Thyroid gland (tissue), 4 donors: ENCODE results near the gene MICAL3. TPM values are rescaled to one million over a fixed set of nuclear protein-coding genes. Genes with fewer than 3 reads are reported as not detected.

Source experiments
- DNase-seq, 2 donors: peaks; one replicate each; pipeline ENCODE4 v3.0.0-alpha.2; 2019
- H3K27ac ChIP-seq, 3 donors: fragments of 200-600 bp; sonication (generic); 1 replicate in 2 of 3; 2 replicates in 1 of 3; pipeline ENCODE4 v1.5.1; 2016 to 2019; ENCODE audit warnings: mild to moderate bottlenecking in 1 of 3, moderate library complexity in 1 of 3
- H3K27me3 ChIP-seq: fragments of 200-600 bp; sonication (generic); one replicate; pipeline ENCODE4 v1.5.1; 2019
- H3K36me3 ChIP-seq, 2 donors: fragments of 200-600 bp; sonication (generic); one replicate each; pipeline ENCODE4 v1.5.1; 2016 to 2019
- H3K4me1 ChIP-seq, 2 donors: fragments of 200-600 bp; sonication (generic); one replicate each; pipeline ENCODE4 v1.5.1; 2017 to 2019
- H3K4me3 ChIP-seq, 3 donors: fragments of 200-600 bp; sonication (generic); replicated peaks in 1 of 3; 1 replicate in 2 of 3; 2 replicates in 1 of 3; pipeline ENCODE4 v1.5.1; 2016; ENCODE audit warnings: mild to moderate bottlenecking in 1 of 3
- H3K9me3 ChIP-seq: fragments of 200-600 bp; sonication (generic); one replicate; pipeline ENCODE4 v1.5.1; 2017
- POLR2A ChIP-seq, 2 donors: fragments of 450-650 bp; IDR thresholded peaks; one replicate each; pipeline ENCODE4 v1.6.1; 2017; ENCODE audit warnings: antibody characterized with exemption in 2 of 2, mild to moderate bottlenecking in 2 of 2, moderate library complexity in 1 of 2
- WGBS, 2 donors: methylation state at CpG; one replicate each; pipeline ENCODE4 v1.1.5; 2017; 5-methylcytosine and 5-hydroxymethylcytosine counted together
- intact Hi-C: fragments of 100-400 bp; cut with DNase I; formaldehyde crosslinking; loops from one replicate; pipeline ENCODE4 v1.15.1; 2023
- total RNA-seq, 4 donors: library from RNA; depleted of rRNA; stranded (reverse); fragments of >200 nt; gene quantifications; one replicate each; pipeline ENCODE4 v1.2.3, GENCODE V29; 2016
- TF ChIP-seq, protein P1 (sequence below), 6 experiments: fragments of 200-600 bp in 3 of 6; fragments of 450-650 bp in 3 of 6; sonication (generic) in 3 of 6; IDR thresholded peaks; one replicate each; pipeline ENCODE4 v1.5.1; 2016 to 2019; ENCODE audit warnings: antibody characterized with exemption in 6 of 6, mild to moderate bottlenecking in 2 of 6, inconsistent platforms in 1 of 6, moderate library complexity in 1 of 6

MICAL3 gene
- total RNA-seq, 4 donors from 2014 or later = 31.8 to 53.8 (median 43.6) TPM

DNA sequence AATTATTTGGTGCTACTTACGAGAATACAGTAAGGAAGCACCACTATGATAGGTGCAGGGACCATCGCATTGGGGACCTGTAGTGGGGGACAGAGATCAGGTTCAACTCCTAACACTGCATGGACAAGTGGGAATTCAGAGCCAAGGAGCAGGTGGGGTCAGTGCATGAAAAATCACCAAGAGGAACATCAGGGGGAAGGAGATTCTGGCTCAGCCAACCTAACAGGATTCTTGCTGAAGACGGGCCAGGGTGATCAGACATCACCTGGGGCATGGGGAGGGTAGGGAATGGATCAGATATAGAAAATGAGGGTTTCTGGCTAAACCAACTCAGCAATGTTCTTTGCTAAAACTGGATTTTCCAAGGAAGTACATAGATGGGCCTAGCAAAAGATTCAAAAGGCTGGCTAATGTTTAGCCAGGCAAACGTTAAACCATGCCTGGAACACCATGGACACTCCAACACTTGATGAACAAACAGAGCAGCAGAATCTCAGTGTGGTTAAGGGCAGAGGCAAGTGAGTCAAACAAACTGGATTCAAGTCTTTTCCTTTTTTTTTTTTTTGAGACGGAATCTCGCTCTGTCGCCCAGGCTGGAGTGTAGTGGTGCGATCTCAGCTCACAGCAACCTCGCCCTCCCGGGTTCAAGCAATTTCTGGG is 70.0 kb downstream of the MICAL3 start:
- intact Hi-C loops = no loop called here
- no peaks in the 10 kb centered on the region for H3K36me3 ChIP-seq
- no peak overlapping the region for H3K4me3 ChIP-seq
- 90% methylated on average over 10 of the region's 10 CpGs for WGBS, 2 donors
- peaks cover 19 to 33% of the 10 kb centered on the region in 2 donors for H3K4me1 ChIP-seq
- no peaks in the 10 kb centered on the region for H3K9me3 ChIP-seq
- no peak for DNase-seq
- H3K27ac ChIP-seq = no peak overlapping the region
- H3K27me3 ChIP-seq = no peaks in the 10 kb centered on the region
- TF ChIP-seq POLR2A (IDR thresholded peaks at IDR 0.05) = no peak
- TF ChIP-seq, protein P1, sequence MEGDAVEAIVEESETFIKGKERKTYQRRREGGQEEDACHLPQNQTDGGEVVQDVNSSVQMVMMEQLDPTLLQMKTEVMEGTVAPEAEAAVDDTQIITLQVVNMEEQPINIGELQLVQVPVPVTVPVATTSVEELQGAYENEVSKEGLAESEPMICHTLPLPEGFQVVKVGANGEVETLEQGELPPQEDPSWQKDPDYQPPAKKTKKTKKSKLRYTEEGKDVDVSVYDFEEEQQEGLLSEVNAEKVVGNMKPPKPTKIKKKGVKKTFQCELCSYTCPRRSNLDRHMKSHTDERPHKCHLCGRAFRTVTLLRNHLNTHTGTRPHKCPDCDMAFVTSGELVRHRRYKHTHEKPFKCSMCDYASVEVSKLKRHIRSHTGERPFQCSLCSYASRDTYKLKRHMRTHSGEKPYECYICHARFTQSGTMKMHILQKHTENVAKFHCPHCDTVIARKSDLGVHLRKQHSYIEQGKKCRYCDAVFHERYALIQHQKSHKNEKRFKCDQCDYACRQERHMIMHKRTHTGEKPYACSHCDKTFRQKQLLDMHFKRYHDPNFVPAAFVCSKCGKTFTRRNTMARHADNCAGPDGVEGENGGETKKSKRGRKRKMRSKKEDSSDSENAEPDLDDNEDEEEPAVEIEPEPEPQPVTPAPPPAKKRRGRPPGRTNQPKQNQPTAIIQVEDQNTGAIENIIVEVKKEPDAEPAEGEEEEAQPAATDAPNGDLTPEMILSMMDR (IDR thresholded peaks at IDR 0.05) = no peak

DNA sequence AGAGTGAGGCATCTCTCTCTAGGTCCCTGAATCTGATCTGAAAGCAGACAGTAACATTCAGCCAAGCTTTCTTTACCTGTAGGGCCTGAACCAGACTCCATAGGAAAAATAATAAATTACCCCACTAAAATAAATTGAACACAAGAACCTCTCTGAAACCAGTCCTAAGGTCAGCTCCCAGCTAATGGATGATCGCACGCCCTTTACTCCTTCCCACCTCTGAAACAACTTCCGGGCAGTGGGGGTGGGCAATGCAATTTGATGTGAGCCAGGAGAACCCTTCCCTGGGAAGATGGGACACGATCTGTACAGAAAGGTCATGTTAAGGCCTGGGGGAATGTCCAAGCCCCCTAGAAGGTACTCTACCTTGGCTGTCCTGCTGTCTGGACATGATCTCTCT is 71.2 kb downstream of the MICAL3 start:
- intact Hi-C loops = no loop called here
- no peaks in the 10 kb centered on the region for H3K27me3 ChIP-seq
- 97 to 98% methylated on average over 4 of the region's 4 CpGs for WGBS, 2 donors
- H3K36me3 ChIP-seq = no peaks in the 10 kb centered on the region
- no peak for TF ChIP-seq POLR2A (IDR thresholded peaks at IDR 0.05)
- TF ChIP-seq, protein P1 (IDR thresholded peaks at IDR 0.05) = no peak
- no peak overlapping the region for H3K4me3 ChIP-seq
- DNase-seq = no peak
- H3K4me1 ChIP-seq = peaks cover 16 to 30% of the 10 kb centered on the region in 2 donors
- no peaks in the 10 kb centered on the region for H3K9me3 ChIP-seq
- H3K27ac ChIP-seq = peak overlapping the region in 2 of 3 donors; percentile 4 to 21

DNA sequence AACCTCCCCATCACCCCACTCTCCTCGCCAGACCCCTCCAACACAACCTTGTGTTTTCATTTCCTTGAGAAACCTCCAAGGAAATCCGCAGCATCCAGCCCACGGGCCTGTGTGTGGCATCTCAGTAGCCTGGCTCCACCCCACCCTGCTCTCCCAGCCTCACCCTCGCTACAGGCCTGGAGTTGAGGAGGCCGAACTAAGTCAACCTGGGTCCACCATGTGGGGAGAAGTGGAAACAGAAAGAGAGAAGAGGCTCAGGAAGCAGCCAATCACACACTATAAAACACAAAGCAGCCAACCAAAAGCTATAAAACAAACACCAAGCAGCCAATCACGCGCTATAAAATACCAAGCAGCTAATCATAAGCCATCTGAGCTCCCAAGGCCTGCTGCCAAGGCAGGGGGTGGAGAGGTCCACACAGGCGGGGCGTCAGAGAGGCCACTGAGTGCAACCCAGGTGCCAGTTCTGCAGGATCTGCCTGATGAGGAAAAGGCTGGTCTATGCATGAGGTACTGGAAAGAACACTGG is 72.0 kb downstream of the MICAL3 start:
- intact Hi-C loops = no loop called here
- no peak for TF ChIP-seq POLR2A (IDR thresholded peaks at IDR 0.05)
- TF ChIP-seq, protein P1 (IDR thresholded peaks at IDR 0.05) = peak in 2 of 6 experiments; percentile 12 to 28
- no peaks in the 10 kb centered on the region for H3K27me3 ChIP-seq
- 57 to 72% methylated on average over 9 of the region's 9 CpGs for WGBS, 2 donors
- no peak overlapping the region for H3K4me3 ChIP-seq
- no peaks in the 10 kb centered on the region for H3K9me3 ChIP-seq
- H3K4me1 ChIP-seq = peaks cover 14 to 28% of the 10 kb centered on the region in 2 donors
- DNase-seq = peak; percentile 83 to 92
- H3K36me3 ChIP-seq = no peaks in the 10 kb centered on the region
- peak overlapping the region; percentile 4 to 21 (median 4) for H3K27ac ChIP-seq

DNA sequence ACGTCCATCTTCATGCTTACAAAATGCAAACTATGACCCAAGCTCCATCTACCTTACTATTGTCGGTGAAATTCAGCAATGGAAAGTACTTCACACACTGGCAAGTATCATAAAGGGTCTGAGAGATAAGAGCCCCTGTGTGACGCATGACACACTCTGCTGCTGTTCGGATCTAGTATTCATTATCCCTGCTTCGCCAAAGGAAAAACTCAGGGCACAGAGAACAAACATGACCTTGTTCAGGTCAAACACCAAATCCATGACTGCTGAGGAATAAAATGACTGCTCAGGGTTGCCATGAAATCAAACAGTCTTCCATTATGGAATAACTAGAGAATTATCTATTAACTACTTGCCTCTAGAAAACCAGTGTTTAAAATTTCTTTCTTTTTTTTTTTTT is 73.0 kb downstream of the MICAL3 start:
- no peaks in the 10 kb centered on the region for H3K27me3 ChIP-seq
- peak overlapping the region in 2 of 3 donors; percentile 21 to 30 for H3K27ac ChIP-seq
- no peak overlapping the region for H3K4me3 ChIP-seq
- H3K9me3 ChIP-seq = no peaks in the 10 kb centered on the region
- intact Hi-C loops = no loop called here
- no peak for TF ChIP-seq POLR2A (IDR thresholded peaks at IDR 0.05)
- TF ChIP-seq, protein P1 (IDR thresholded peaks at IDR 0.05) = no peak
- H3K4me1 ChIP-seq = peaks cover 15 to 38% of the 10 kb centered on the region in 2 donors
- DNase-seq = no peak
- whole genome bisulfite sequencing, 2 donors = 85 to 92% methylated on average over 5 of the region's 5 CpGs
- no peaks in the 10 kb centered on the region for H3K36me3 ChIP-seq

DNA sequence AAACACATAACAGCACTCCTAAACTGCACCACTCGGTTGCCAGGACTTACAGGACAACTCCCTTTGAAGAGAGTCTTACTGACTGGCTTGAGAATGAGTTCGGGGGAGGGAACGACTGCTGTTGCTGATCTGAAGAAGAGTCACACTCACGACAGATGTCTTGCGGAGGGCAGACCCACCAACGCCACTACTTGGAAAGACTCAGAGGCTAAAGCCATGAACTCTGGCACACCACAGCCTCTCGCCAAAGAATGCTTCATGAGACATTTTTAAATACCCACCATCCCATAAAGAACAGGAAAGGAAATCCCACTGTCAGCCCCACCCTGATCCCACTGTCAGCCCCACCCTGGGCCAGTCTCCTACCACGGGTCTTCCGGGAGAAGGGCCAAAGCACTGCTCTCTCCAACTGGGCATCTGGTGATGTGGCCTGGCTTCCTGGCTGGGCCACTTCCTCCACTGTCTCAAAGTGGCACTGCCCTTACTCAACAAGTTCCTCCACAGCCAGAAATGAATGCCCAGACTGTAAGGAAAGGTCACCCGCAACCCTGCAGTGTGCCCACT is 73.6 kb downstream of the MICAL3 start:
- Histone ChIP-seq H3K4me3 (no peak overlapping the region), H3K27ac (peak overlapping the region in 1 of 3 donors; percentile 30), H3K36me3 (no peaks in the 10 kb centered on the region), H3K27me3 (no peaks in the 10 kb centered on the region), H3K4me1 (peaks cover 21 to 44% of the 10 kb centered on the region in 2 donors), H3K9me3 (no peaks in the 10 kb centered on the region)
- WGBS, 2 donors = 80 to 93% methylated on average over 7 to 9 of the region's 10 CpGs
- intact Hi-C loops = no loop called here
- TF ChIP-seq, protein P1 (IDR thresholded peaks at IDR 0.05) = no peak
- no peak for TF ChIP-seq POLR2A (IDR thresholded peaks at IDR 0.05)
- no peak for DNase-seq
